ENCODE measurements around the gene TMCC2. TPM values are rescaled to one million over a fixed set of nuclear protein-coding genes. Genes with fewer than 3 reads are reported as not detected.

The TMCC2 gene
- total and polyA plus RNA-seq, 2 donors from 2014 or later, result 1.3 to 3.5 TPM

DNA sequence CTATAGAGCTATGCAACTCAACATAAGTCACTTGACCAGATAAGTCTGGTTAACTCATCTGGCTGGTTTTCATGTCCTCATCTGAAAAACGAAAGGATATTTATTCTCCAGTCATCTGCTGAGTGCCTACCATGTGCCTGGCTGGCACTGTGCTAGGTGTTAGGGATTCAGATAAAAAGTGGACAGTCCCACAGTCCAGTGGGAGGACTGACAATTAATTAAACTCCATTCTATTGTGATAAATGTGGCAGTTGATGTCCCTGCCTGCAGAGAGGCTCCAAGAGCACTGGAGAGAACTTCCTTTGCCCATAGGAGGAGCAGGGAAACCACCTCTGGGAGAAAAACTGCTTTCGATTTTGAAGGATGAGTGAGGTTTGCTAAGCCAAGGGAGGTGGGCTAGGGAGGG is 88.4 kb downstream of the TMCC2 start:
- intact Hi-C loops (cut with DNase I), result no loop called here

DNA sequence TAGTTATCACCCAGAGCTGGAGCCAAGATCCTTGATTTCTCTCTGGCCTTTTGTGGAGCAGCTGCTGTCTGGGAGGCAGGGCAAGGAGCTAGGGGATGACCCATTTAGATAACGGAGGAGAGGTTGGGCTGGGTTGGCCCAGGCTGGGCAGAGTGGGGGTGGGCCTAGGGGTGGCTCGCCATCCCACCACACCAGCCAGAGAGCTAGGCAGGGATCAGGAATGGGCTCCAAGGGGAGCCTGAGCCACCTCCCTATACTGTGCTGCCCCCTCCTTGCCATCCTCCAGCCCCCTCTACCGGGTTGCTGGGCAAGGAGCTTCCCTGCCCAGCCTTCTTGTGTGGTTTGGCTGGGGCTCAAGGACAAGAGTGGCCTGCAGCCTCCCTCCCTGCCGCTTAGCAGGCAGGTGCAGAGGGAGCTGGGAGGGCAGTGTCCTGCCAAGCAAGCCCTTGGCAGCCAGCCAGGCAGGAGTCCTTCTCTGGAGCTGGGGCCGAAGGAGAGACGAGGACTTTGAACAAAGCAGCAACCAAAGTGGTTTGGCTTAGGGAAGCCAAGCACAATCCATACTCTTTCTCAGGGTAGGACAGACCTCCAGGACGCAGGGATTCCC is 89.7 kb downstream of the TMCC2 start:
- DNase-seq (peak; percentile 65 to 95 (median 81)), FAIRE-seq (no peak)
- H3K4me3 ChIP-seq (ENCODE audit: low read length in 3 of 3), result peak overlapping the region in 2 of 3 donors; percentile 56 to 97
- H3K27ac ChIP-seq (ENCODE audit: low read depth in 2 of 2, low read length in 2 of 2), result peak overlapping the region; percentile 69 to 80
- TF ChIP-seq, protein P1, sequence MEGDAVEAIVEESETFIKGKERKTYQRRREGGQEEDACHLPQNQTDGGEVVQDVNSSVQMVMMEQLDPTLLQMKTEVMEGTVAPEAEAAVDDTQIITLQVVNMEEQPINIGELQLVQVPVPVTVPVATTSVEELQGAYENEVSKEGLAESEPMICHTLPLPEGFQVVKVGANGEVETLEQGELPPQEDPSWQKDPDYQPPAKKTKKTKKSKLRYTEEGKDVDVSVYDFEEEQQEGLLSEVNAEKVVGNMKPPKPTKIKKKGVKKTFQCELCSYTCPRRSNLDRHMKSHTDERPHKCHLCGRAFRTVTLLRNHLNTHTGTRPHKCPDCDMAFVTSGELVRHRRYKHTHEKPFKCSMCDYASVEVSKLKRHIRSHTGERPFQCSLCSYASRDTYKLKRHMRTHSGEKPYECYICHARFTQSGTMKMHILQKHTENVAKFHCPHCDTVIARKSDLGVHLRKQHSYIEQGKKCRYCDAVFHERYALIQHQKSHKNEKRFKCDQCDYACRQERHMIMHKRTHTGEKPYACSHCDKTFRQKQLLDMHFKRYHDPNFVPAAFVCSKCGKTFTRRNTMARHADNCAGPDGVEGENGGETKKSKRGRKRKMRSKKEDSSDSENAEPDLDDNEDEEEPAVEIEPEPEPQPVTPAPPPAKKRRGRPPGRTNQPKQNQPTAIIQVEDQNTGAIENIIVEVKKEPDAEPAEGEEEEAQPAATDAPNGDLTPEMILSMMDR (IDR thresholded peaks at IDR 0.05; ENCODE audit: borderline replicate concordance, extremely low read depth, insufficient read depth), result no peak
- H3K9ac ChIP-seq (ENCODE audit: low read length in 3 of 3), result peak overlapping the region in 2 of 3 donors; percentile 62 to 79
- peaks cover 0 to 2% (median 0%) of the 10 kb centered on the region in 3 donors for H3K36me3 ChIP-seq (ENCODE audit: control insufficient read depth in 2 of 3, insufficient read depth in 3 of 3, low read length in 3 of 3)
- intact Hi-C loops (cut with DNase I), result no loop called here
- no peaks in the 10 kb centered on the region for H3K9me3 ChIP-seq (ENCODE audit: control insufficient read depth in 2 of 3, insufficient read depth in 1 of 3, low read length in 3 of 3)
- no peaks in the 10 kb centered on the region for H3K27me3 ChIP-seq (ENCODE audit: control insufficient read depth, insufficient read depth, low read length)
- peaks cover 0 to 54% (median 36%) of the 10 kb centered on the region in 3 donors for H3K4me1 ChIP-seq (ENCODE audit: control insufficient read depth in 2 of 3, insufficient read depth in 2 of 3, low read depth in 1 of 3, low read length in 3 of 3)

More for the DNA sequence above, 88.4 kb downstream of the TMCC2 start:
- Histone ChIP-seq H3K9me3 (ENCODE audit: control insufficient read depth in 2 of 3, insufficient read depth in 1 of 3, low read length in 3 of 3) (no peaks in the 10 kb centered on the region), H3K4me1 (ENCODE audit: control insufficient read depth in 2 of 3, insufficient read depth in 2 of 3, low read depth in 1 of 3, low read length in 3 of 3) (peaks cover 0 to 56% (median 34%) of the 10 kb centered on the region in 3 donors), H3K27ac (ENCODE audit: low read depth in 2 of 2, low read length in 2 of 2) (peak overlapping the region in 1 of 2 donors; percentile 80), H3K36me3 (ENCODE audit: control insufficient read depth in 2 of 3, insufficient read depth in 3 of 3, low read length in 3 of 3) (peaks cover 2 to 12% (median 10%) of the 10 kb centered on the region in 3 donors), H3K4me3 (ENCODE audit: low read length in 3 of 3) (peak overlapping the region in 1 of 3 donors; percentile 16), H3K27me3 (ENCODE audit: control insufficient read depth, insufficient read depth, low read length) (no peaks in the 10 kb centered on the region), H3K9ac (ENCODE audit: low read length in 3 of 3) (no peak overlapping the region)
- FAIRE-seq (no peak), DNase-seq (no peak)
- TF ChIP-seq, protein P1 (IDR thresholded peaks at IDR 0.05; ENCODE audit: borderline replicate concordance, extremely low read depth, insufficient read depth), result no peak

DNA sequence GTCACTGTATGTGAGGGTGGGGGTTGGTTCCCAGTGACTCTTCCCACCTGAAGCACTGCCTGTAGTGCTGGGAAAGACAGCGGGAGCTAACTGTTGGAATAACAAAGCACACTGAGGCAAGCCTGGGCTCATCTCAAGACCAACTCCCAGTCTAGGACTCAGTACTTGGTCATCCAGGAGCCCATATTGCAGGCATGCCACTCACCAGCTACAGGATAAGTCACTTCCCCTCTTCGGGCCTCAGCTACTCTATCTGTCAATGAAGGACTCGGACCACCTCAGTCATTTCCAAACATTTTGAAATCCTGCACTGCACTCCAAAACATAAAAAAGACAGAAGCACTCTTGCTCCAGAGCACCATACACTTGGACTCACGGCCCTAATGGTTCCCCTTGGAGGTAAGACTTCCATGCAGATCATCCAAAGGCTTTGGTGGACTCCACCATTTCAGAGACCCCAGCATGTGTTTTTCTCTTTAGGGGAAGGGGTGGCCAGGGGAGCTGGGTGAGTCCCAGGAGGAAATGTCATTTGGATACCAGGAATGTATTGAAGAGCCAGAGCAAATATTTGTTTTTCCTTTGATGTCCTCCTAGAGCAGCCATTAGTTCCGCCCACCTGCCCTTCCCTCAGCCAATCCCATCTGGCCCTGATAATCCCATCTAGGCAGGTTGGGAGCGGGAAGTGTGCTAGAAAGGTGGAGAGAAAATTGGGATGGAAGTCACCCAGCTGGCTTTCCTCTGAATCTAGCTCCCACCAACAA is 90.7 kb downstream of the TMCC2 start:
- FAIRE-seq, result no peak
- DNase-seq, result peak in 1 of 5 donors; percentile 34

More for the DNA sequence above, 90.7 kb downstream of the TMCC2 start:
- intact Hi-C loops (cut with DNase I), result no loop called here
- H3K27me3 ChIP-seq (ENCODE audit: control insufficient read depth, insufficient read depth, low read length), result no peaks in the 10 kb centered on the region
- peak overlapping the region; percentile 69 to 80 for H3K27ac ChIP-seq (ENCODE audit: low read depth in 2 of 2, low read length in 2 of 2)
- H3K4me3 ChIP-seq (ENCODE audit: low read length in 3 of 3), result peak overlapping the region in 2 of 3 donors; percentile 56 to 97
- no peaks in the 10 kb centered on the region for H3K9me3 ChIP-seq (ENCODE audit: control insufficient read depth in 2 of 3, insufficient read depth in 1 of 3, low read length in 3 of 3)
- TF ChIP-seq, protein P1 (IDR thresholded peaks at IDR 0.05; ENCODE audit: borderline replicate concordance, extremely low read depth, insufficient read depth), result no peak
- peaks cover 0 to 50% (median 36%) of the 10 kb centered on the region in 3 donors for H3K4me1 ChIP-seq (ENCODE audit: control insufficient read depth in 2 of 3, insufficient read depth in 2 of 3, low read depth in 1 of 3, low read length in 3 of 3)
- H3K9ac ChIP-seq (ENCODE audit: low read length in 3 of 3), result peak overlapping the region in 2 of 3 donors; percentile 62 to 79
- peaks cover 0 to 2% (median 0%) of the 10 kb centered on the region in 3 donors for H3K36me3 ChIP-seq (ENCODE audit: control insufficient read depth in 2 of 3, insufficient read depth in 3 of 3, low read length in 3 of 3)
